Calu3 (cell line): ENCODE measurements around the gene FLT4. TPM values are rescaled to one million over a fixed set of nuclear protein-coding genes. Genes with fewer than 3 reads are reported as not detected.

Experiments used
- BruUV-seq: library from RNA; stranded (reverse); fragments of 400-500 nt; replicated peaks from 2 replicates; lab custom pipeline; 2021; lab: Mats Ljungman, UMichigan
- CTCF ChIA-PET: fragments of 300-600 bp; sonication (Branson Sonifier 250); formaldehyde crosslinking; loops from one replicate; lab custom pipeline; 2022; ENCODE audit warnings: antibody characterized with exemption; lab: Charles Lee
- DNase-seq: peaks from one replicate; pipeline ENCODE4 v3.0.0; 2022
- H3K27ac Mint-ChIP-seq: one replicate; pipeline ENCODE4 v1.8.0; 2022; ENCODE audit warnings: mixed read lengths; ENCODE audit not compliant: unreplicated experiment
- H3K27me3 Mint-ChIP-seq: one replicate; pipeline ENCODE4 v1.8.0; 2022; ENCODE audit warnings: mixed read lengths; ENCODE audit not compliant: unreplicated experiment
- H3K36me3 Mint-ChIP-seq: one replicate; pipeline ENCODE4 v1.8.0; 2022; ENCODE audit warnings: mild to moderate bottlenecking, moderate library complexity, mixed read lengths; ENCODE audit not compliant: insufficient read depth, unreplicated experiment
- H3K4me1 Mint-ChIP-seq: one replicate; pipeline ENCODE4 v1.8.0; 2022; ENCODE audit warnings: mild to moderate bottlenecking, low read depth, mixed read lengths; ENCODE audit not compliant: unreplicated experiment
- H3K4me3 Mint-ChIP-seq: one replicate; pipeline ENCODE4 v1.8.0; 2022; ENCODE audit warnings: mild to moderate bottlenecking, low read depth, moderate library complexity, mixed read lengths; ENCODE audit not compliant: unreplicated experiment
- H3K9me3 Mint-ChIP-seq: one replicate; pipeline ENCODE4 v1.8.0; 2022; ENCODE audit warnings: low read depth, mixed read lengths; ENCODE audit not compliant: unreplicated experiment
- intact Hi-C: fragments of 100-400 bp; cut with micrococcal nuclease; formaldehyde crosslinking; loops from one replicate; pipeline ENCODE4 v1.10.0; 2022; ENCODE audit not compliant: unreplicated experiment
- total RNA-seq: library from RNA; stranded (reverse); gene quantifications from 2 replicates; pipeline ENCODE4 v1.2.3, GENCODE V29; 2022
- TF ChIP-seq, protein P1 (sequence below): fragments of 200-600 bp; IDR thresholded peaks from one replicate; pipeline ENCODE4 v1.8.0; 2022; ENCODE audit warnings: antibody characterized with exemption; ENCODE audit not compliant: unreplicated experiment

The FLT4 gene
- total RNA-seq, 1 experiment from 2014 or later = not detected

GRCh38 chr5:180591311-180591887, 58.0 kb downstream of the FLT4 start, which contains the start of gene SCGB3A1:
Gene SCGB3A1, minus strand, starts transcription at chr5:180591499. Its CDS starts 37 bp downstream, at chr5:180591462.
- peak; percentile 28 for DNase-seq
- H3K36me3 Mint-ChIP-seq = no peaks in the 10 kb centered on the region
- H3K4me3 Mint-ChIP-seq = peak within 1 kb of the TSS; percentile 57
- CTCF ChIA-PET = no interaction called here
- intact Hi-C loops = no loop called here
- H3K9me3 Mint-ChIP-seq = no peaks in the 10 kb centered on the region
- TF ChIP-seq, protein P1, sequence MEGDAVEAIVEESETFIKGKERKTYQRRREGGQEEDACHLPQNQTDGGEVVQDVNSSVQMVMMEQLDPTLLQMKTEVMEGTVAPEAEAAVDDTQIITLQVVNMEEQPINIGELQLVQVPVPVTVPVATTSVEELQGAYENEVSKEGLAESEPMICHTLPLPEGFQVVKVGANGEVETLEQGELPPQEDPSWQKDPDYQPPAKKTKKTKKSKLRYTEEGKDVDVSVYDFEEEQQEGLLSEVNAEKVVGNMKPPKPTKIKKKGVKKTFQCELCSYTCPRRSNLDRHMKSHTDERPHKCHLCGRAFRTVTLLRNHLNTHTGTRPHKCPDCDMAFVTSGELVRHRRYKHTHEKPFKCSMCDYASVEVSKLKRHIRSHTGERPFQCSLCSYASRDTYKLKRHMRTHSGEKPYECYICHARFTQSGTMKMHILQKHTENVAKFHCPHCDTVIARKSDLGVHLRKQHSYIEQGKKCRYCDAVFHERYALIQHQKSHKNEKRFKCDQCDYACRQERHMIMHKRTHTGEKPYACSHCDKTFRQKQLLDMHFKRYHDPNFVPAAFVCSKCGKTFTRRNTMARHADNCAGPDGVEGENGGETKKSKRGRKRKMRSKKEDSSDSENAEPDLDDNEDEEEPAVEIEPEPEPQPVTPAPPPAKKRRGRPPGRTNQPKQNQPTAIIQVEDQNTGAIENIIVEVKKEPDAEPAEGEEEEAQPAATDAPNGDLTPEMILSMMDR = no peak
- H3K27ac Mint-ChIP-seq = no peak within 1 kb of the TSS
- H3K4me1 Mint-ChIP-seq = peaks cover 16% of the 10 kb centered on the region
- peaks cover 80% of the 10 kb centered on the region for H3K27me3 Mint-ChIP-seq
- BruUV-seq = no TSS peak

DNA sequence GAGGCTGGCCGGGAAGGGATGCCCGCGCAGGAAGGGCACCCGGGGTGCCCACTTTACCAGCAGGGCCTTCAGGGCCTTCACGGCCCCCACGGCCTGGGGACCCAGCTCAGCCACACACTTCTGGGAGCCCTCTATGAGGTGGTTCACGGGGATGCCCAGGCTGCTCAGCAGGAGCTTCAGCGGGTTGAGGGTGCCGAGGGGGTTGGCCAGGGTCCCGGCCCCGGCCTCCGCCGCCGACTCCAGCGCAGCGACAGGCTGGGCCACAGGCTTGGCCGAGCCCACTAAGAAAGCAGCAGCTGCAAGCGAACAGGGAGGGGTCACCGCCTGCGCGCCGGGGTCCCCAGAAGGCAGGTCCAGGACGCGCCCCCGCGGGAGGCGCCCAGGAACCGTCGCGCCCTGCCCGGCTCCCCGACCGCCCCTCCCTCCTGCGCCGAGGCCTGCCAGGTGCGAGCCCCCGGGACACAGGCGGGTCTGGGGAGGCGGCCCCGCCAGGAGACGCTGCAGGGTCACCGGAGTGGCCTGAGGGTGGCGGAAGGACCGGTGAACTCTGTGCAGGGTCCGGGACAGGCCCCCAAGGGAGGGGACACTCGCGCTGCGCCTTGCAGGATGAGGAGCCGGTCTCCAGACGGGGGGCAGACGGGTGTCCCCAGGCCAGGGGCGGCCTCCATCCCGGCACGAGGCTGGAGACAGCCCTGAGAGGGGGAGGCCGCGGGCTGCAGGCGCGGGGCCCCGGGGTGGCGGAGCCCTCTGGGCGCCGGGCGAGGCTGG, 58.7 kb downstream of the FLT4 start:
- intact Hi-C loops = no loop called here
- Mint-ChIP-seq H3K36me3 (no peaks in the 10 kb centered on the region), H3K4me1 (peaks cover 9% of the 10 kb centered on the region), H3K4me3 (peak overlapping the region; percentile 57), H3K27me3 (peaks cover 80% of the 10 kb centered on the region), H3K27ac (no peak overlapping the region), H3K9me3 (no peaks in the 10 kb centered on the region)
- CTCF ChIA-PET = no interaction called here
- no peak for DNase-seq
- TF ChIP-seq, protein P1 = no peak
- BruUV-seq = no TSS peak

DNA sequence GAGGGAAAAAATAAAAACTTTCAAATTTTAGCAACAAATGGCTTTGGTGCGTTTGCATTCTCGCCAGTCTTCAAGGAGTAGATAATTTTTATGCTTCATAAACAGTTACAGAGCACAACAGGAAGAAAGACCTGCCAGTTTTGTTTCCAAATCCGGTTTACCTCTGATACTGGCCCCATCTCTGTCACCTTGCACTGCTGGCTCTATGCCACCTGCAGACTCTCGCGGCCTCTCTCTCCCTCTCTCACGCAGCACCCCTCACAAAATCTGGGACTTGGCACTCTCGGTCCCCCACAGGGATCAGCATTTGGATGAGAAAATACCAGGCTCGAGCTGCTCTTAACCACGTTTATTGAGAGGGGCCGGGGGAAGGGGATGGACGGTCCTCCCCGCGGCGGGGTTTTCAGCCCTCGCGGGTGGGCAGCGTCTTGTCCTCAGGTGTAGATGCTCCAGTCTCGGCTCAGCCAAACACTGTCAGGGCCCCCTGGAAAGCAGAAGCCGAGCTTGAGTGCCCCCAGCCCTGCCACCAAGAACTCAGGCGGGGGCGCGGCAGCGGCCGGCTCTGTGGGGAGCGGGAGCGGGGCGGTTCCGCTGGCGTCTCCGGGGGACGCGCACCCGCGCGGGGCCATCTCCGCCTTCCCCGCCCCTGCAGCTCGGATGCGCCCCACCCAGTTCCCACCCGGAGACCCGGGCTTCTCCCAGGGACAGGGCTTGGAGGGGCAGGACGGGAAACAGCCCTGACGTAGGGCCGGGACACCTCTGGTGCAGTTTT, 59.4 kb downstream of the FLT4 start:
- peak overlapping the region; percentile 57 for H3K4me3 Mint-ChIP-seq
- peaks cover 8% of the 10 kb centered on the region for H3K4me1 Mint-ChIP-seq
- CTCF ChIA-PET = no interaction called here
- BruUV-seq = no TSS peak
- intact Hi-C loops = no loop called here
- no peaks in the 10 kb centered on the region for H3K9me3 Mint-ChIP-seq
- no peaks in the 10 kb centered on the region for H3K36me3 Mint-ChIP-seq
- no peak overlapping the region for H3K27ac Mint-ChIP-seq
- H3K27me3 Mint-ChIP-seq = peaks cover 73% of the 10 kb centered on the region
- no peak for DNase-seq
- TF ChIP-seq, protein P1 = no peak

- Mint-ChIP-seq H3K27me3 (peaks cover 51% of the 10 kb centered on the region), H3K36me3 (no peaks in the 10 kb centered on the region), H3K4me1 (peaks cover 2% of the 10 kb centered on the region), H3K9me3 (no peaks in the 10 kb centered on the region), H3K4me3 (no peak overlapping the region), H3K27ac (no peak overlapping the region)
- CTCF ChIA-PET = no interaction called here
- no TSS peak for BruUV-seq
- TF ChIP-seq, protein P1 = no peak
- DNase-seq = no peak
- intact Hi-C loops = no loop called here
Measured at GRCh38 chr5:180586870-180587269, 62.5 kb downstream of the FLT4 start.
